ENCODE measurements around the gene WDR20.

DNA sequence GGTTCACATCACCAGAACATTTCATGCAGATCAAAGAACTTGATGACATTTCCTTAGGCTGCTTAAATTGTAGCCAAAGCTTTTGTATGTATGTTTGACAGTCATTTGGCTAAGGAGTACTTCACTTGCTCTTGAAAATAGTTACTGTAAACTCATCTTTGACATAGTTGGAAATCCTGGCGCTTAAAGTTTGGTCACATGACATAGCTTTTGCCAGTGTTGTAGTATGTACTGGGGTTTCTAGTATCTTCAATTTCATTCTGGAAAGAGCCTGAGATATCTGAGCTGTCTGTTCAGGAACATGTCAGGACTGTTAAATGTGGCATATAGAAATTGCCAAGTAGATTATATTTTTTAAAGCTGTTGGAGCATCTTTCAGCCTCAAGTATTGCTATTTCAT, 55.7 kb downstream of the WDR20 start:
- TF ChIP-seq, protein P1, sequence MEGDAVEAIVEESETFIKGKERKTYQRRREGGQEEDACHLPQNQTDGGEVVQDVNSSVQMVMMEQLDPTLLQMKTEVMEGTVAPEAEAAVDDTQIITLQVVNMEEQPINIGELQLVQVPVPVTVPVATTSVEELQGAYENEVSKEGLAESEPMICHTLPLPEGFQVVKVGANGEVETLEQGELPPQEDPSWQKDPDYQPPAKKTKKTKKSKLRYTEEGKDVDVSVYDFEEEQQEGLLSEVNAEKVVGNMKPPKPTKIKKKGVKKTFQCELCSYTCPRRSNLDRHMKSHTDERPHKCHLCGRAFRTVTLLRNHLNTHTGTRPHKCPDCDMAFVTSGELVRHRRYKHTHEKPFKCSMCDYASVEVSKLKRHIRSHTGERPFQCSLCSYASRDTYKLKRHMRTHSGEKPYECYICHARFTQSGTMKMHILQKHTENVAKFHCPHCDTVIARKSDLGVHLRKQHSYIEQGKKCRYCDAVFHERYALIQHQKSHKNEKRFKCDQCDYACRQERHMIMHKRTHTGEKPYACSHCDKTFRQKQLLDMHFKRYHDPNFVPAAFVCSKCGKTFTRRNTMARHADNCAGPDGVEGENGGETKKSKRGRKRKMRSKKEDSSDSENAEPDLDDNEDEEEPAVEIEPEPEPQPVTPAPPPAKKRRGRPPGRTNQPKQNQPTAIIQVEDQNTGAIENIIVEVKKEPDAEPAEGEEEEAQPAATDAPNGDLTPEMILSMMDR (IDR thresholded peaks at IDR 0.05): no peak
- TF ChIP-seq, protein P2, sequence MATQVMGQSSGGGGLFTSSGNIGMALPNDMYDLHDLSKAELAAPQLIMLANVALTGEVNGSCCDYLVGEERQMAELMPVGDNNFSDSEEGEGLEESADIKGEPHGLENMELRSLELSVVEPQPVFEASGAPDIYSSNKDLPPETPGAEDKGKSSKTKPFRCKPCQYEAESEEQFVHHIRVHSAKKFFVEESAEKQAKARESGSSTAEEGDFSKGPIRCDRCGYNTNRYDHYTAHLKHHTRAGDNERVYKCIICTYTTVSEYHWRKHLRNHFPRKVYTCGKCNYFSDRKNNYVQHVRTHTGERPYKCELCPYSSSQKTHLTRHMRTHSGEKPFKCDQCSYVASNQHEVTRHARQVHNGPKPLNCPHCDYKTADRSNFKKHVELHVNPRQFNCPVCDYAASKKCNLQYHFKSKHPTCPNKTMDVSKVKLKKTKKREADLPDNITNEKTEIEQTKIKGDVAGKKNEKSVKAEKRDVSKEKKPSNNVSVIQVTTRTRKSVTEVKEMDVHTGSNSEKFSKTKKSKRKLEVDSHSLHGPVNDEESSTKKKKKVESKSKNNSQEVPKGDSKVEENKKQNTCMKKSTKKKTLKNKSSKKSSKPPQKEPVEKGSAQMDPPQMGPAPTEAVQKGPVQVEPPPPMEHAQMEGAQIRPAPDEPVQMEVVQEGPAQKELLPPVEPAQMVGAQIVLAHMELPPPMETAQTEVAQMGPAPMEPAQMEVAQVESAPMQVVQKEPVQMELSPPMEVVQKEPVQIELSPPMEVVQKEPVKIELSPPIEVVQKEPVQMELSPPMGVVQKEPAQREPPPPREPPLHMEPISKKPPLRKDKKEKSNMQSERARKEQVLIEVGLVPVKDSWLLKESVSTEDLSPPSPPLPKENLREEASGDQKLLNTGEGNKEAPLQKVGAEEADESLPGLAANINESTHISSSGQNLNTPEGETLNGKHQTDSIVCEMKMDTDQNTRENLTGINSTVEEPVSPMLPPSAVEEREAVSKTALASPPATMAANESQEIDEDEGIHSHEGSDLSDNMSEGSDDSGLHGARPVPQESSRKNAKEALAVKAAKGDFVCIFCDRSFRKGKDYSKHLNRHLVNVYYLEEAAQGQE (IDR thresholded peaks at IDR 0.05; ENCODE audit: low read depth, low read length): no peak
- no peak for TF ChIP-seq JUND (IDR thresholded peaks at IDR 0.05)
- TF ChIP-seq RCOR1 (IDR thresholded peaks at IDR 0.05; ENCODE audit: low read length): no peak
- no peak for TF ChIP-seq YY1 (IDR thresholded peaks at IDR 0.05; ENCODE audit: low read depth)
- no peak for TF ChIP-seq NFIC (IDR thresholded peaks at IDR 0.05; ENCODE audit: borderline replicate concordance)
